ENCODE measurements around the gene ARHGEF17.

The ARHGEF17 gene

GRCh38 chr11:73283276-73284000 is 24.6 kb upstream of the ARHGEF17 start:
- TF ChIP-seq CTCF (IDR thresholded peaks at IDR 0.05; ENCODE audit: control insufficient read depth, extremely low read depth, insufficient read depth) = no peak
- DNase-seq (ENCODE audit: low read depth) = no peak
- no peak overlapping the region for H3K4me3 ChIP-seq (ENCODE audit: low read depth, low read length)

- H3K4me3 ChIP-seq (ENCODE audit: low read depth, low read length) = no peak overlapping the region
- DNase-seq (ENCODE audit: low read depth) = no peak
- no peak for TF ChIP-seq CTCF (IDR thresholded peaks at IDR 0.05; ENCODE audit: control insufficient read depth, extremely low read depth, insufficient read depth)
Measured at GRCh38 chr11:73284106-73284505, 24.0 kb upstream of the ARHGEF17 start.

DNA sequence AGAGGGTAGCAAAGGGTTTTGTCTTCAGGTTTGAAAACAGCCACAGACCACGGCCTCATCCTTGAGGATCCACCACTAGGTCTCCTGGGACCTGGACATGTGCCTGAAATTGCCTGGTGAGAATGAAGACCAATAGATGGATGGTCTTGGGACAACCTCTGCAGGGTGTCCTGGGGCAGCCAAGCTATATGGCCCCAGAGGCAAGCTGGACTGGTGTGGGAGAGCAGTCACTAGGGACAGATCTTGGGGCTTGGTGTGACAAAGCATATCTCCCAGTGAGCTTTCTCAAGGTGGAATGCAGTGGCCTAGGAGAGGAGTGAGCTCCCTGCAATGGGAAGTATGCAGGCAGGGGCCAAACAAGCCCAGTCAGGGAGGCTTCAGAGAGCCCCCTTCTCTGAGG is 22.4 kb upstream of the ARHGEF17 start:
- no peak overlapping the region for H3K4me3 ChIP-seq (ENCODE audit: low read depth, low read length)
- no peak for TF ChIP-seq CTCF (IDR thresholded peaks at IDR 0.05; ENCODE audit: control insufficient read depth, extremely low read depth, insufficient read depth)
- no peak for DNase-seq (ENCODE audit: low read depth)

GRCh38 chr11:73286240-73286810 is 21.8 kb upstream of the ARHGEF17 start:
- no peak for TF ChIP-seq CTCF (IDR thresholded peaks at IDR 0.05; ENCODE audit: control insufficient read depth, extremely low read depth, insufficient read depth)
- H3K4me3 ChIP-seq (ENCODE audit: low read depth, low read length) = no peak overlapping the region
- DNase-seq (ENCODE audit: low read depth) = no peak

DNA sequence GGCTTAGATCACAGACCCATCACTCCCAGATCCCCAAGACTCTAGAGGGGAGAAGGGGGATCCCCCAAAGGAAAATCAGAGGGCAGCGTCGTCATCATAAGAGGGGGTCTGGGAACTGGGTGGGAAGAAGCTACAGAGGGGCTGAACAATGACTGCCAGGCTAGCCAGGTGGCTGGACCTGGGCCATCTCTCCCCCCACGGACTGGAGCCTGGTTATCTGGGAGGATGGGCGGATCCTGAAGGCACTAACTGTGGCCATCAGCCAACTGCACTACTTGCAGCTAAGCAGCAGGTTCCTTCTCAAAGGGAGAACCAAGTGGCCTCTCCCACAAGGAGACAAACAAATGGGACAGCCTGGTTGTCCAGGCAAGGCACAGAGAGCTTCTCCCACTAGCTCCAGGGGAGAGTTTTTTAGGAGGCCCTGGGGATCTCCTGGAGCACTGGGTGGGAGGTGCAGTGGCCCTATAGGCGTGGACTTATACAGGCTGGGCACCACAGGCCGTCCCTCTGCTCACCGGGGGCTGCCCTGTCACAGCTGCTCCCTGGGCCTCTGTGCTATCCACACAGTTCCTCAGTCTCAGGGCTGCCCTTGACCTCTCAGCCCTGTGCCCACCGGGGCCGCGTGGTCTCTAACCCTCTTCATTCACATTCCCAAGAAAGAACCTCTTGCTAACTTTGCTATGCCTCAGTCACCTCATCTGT is 20.5 kb upstream of the ARHGEF17 start:
- TF ChIP-seq CTCF (IDR thresholded peaks at IDR 0.05; ENCODE audit: control insufficient read depth, extremely low read depth, insufficient read depth) = no peak
- H3K4me3 ChIP-seq (ENCODE audit: low read depth, low read length) = no peak overlapping the region
- no peak for DNase-seq (ENCODE audit: low read depth)

- no peak for TF ChIP-seq CTCF (IDR thresholded peaks at IDR 0.05; ENCODE audit: control insufficient read depth, extremely low read depth, insufficient read depth)
- DNase-seq (ENCODE audit: low read depth) = no peak
- H3K4me3 ChIP-seq (ENCODE audit: low read depth, low read length) = no peak overlapping the region
Measured at GRCh38 chr11:73288192-73288872, 19.7 kb upstream of the ARHGEF17 start.

Data from LNCaP clone FGC (cell line).